HG02610 (cell line): Measurements from ENCODE around the gene NSDHL.

ENCODE experiments used
- ATAC-seq: cut with Tn5 transposase; IDR thresholded peaks from one replicate; pipeline ENCODE4 v1.9.1; 2021; ENCODE audit warnings: mild to moderate bottlenecking, moderate library complexity; ENCODE audit not compliant: unreplicated experiment

NSDHL gene

GRCh38 chrX:152843852-152844251 lies 13.0 kb downstream of the NSDHL start:
- no peak for ATAC-seq

- no peak for ATAC-seq
These were observed 13.4 kb downstream of the NSDHL start for GRCh38 chrX:152844256-152844655.

- ATAC-seq: no peak
These were observed 14.9 kb downstream of the NSDHL start for GRCh38 chrX:152845618-152846240.

GRCh38 chrX:152847281-152847680 lies 16.4 kb downstream of the NSDHL start:
- no peak for ATAC-seq

- no peak for ATAC-seq
These were observed 19.6 kb downstream of the NSDHL start for GRCh38 chrX:152850465-152850864.

GRCh38 chrX:152853986-152854385 lies 23.1 kb downstream of the NSDHL start:
- ATAC-seq: no peak

GRCh38 chrX:152861116-152861515 lies 30.3 kb downstream of the NSDHL start:
- ATAC-seq: no peak

- ATAC-seq: no peak
These were observed 31.0 kb downstream of the NSDHL start for GRCh38 chrX:152861826-152862225.

GRCh38 chrX:152865232-152865920 lies 34.5 kb downstream of the NSDHL start:
- no peak for ATAC-seq

- no peak for ATAC-seq
These were observed 35.5 kb downstream of the NSDHL start for GRCh38 chrX:152866386-152866785.

GRCh38 chrX:152869972-152870371 lies 39.1 kb downstream of the NSDHL start:
- no peak for ATAC-seq

- ATAC-seq: no peak
These were observed 40.4 kb downstream of the NSDHL start for GRCh38 chrX:152871260-152871659.

- no peak for ATAC-seq
These were observed 41.7 kb downstream of the NSDHL start for GRCh38 chrX:152872522-152872921.

GRCh38 chrX:152873361-152873760 lies 42.5 kb downstream of the NSDHL start:
- no peak for ATAC-seq

GRCh38 chrX:152876931-152877840 lies 46.3 kb downstream of the NSDHL start:
- no peak for ATAC-seq

- ATAC-seq: no peak
These were observed 48.3 kb downstream of the NSDHL start for GRCh38 chrX:152878976-152879755.

- ATAC-seq: no peak
These were observed 50.4 kb downstream of the NSDHL start for GRCh38 chrX:152881289-152881688.

- ATAC-seq: no peak
These were observed 53.3 kb downstream of the NSDHL start for GRCh38 chrX:152884171-152884570.

- ATAC-seq: no peak
These were observed 55.9 kb downstream of the NSDHL start for GRCh38 chrX:152886716-152887115.

- ATAC-seq: no peak
These were observed 61.6 kb downstream of the NSDHL start for GRCh38 chrX:152892499-152892898.
